HepG2 (cell line): ENCODE measurements around the gene IFNAR1. TPM values are rescaled to one million over a fixed set of nuclear protein-coding genes. Genes with fewer than 3 reads are reported as not detected.

Experiments used
- CCAR2 ChIP-seq: fragments of 200-400 bp; formaldehyde crosslinking; optimal IDR thresholded peaks from 2 replicates; pipeline ENCODE3; 2018; ENCODE audit warnings: low read depth, mild to moderate bottlenecking, low read length, moderate library complexity
- CENPX ChIP-seq: sonication (generic); formaldehyde crosslinking; IDR thresholded peaks from 2 replicates; pipeline ENCODE4 v1.9.0; 2021; ENCODE audit warnings: mild to moderate bottlenecking, missing genetic modification reagents, moderate library complexity
- FOXA1 ChIP-seq, 2 experiments: fragments of 450-650 bp in 1 of 2; sonication (generic) in 1 of 2; formaldehyde crosslinking in 1 of 2; IDR thresholded peaks; 2 replicates each; pipeline versions ENCODE4 v1.4.0 to v1.6.1; 2016 to 2020; ENCODE audit warnings: missing genetic modification reagents in 1 of 2
- HES4 ChIP-seq: sonication (generic); formaldehyde crosslinking; IDR thresholded peaks from 2 replicates; pipeline ENCODE4 v1.9.0; 2021; ENCODE audit warnings: mild to moderate bottlenecking, missing genetic modification reagents, borderline replicate concordance
- KLF9 ChIP-seq: IDR thresholded peaks from 2 replicates; pipeline ENCODE4 v1.6.1; 2016; ENCODE audit warnings: low read depth
- NFKB2 ChIP-seq: sonication (generic); formaldehyde crosslinking; IDR thresholded peaks from 2 replicates; pipeline ENCODE4 v1.4.0; 2020; ENCODE audit warnings: missing genetic modification reagents, borderline replicate concordance
- PRDM4 ChIP-seq: sonication (generic); formaldehyde crosslinking; IDR thresholded peaks from 2 replicates; pipeline ENCODE4 v1.9.0; 2021; ENCODE audit warnings: missing genetic modification reagents, borderline replicate concordance
- RBFOX2 ChIP-seq: fragments of 200-400 bp; formaldehyde crosslinking; IDR thresholded peaks from 2 replicates; pipeline ENCODE4 v1.6.1; 2017; ENCODE audit warnings: low read depth, mild to moderate bottlenecking, low read length
- RELA ChIP-seq: sonication (generic); formaldehyde crosslinking; IDR thresholded peaks from 2 replicates; pipeline ENCODE4 v1.4.0; 2020; ENCODE audit warnings: missing genetic modification reagents
- SAP130 ChIP-seq: IDR thresholded peaks from 2 replicates; pipeline ENCODE4 v1.6.1; 2016; ENCODE audit warnings: low read depth
- THRA ChIP-seq: sonication (generic); formaldehyde crosslinking; IDR thresholded peaks from 2 replicates; pipeline ENCODE4 v1.4.0; 2020; ENCODE audit warnings: missing genetic modification reagents, borderline replicate concordance
- TMF1 ChIP-seq: sonication (generic); formaldehyde crosslinking; IDR thresholded peaks from 2 replicates; pipeline ENCODE4 v1.8.1; 2022; ENCODE audit warnings: low read depth, missing genetic modification reagents
- ZKSCAN1 ChIP-seq: fragments of 150-350 bp; IDR thresholded peaks from 2 replicates; pipeline ENCODE4 v1.6.1; 2014; ENCODE audit warnings: low read length
- ZNF407 ChIP-seq: sonication (generic); formaldehyde crosslinking; IDR thresholded peaks from one replicate; pipeline ENCODE4 v1.5.1; 2020; ENCODE audit warnings: mild to moderate bottlenecking, missing genetic modification reagents; ENCODE audit errors: not compliant biosample characterization
- ZNF652 ChIP-seq: IDR thresholded peaks from 2 replicates; pipeline ENCODE4 v1.6.1; 2016; ENCODE audit warnings: low read depth, borderline replicate concordance
- ZNF7 ChIP-seq: IDR thresholded peaks from 2 replicates; pipeline ENCODE4 v1.6.1; 2016; ENCODE audit warnings: missing biosample characterization, missing genetic modification reagents
- ZSCAN31 ChIP-seq: sonication (generic); formaldehyde crosslinking; IDR thresholded peaks from 2 replicates; pipeline ENCODE4 v1.5.0; 2020; ENCODE audit warnings: low read depth, mild to moderate bottlenecking, missing genetic modification reagents
- ZSCAN9 ChIP-seq: IDR thresholded peaks from 2 replicates; pipeline ENCODE4 v1.6.1; 2016; ENCODE audit warnings: borderline replicate concordance
- polyA plus RNA-seq, 8 experiments: library from polyadenylated mRNA; depleted of rRNA in 3 of 8; stranded (reverse) in 7 of 8; unstranded in 1 of 8; fragments of >200 nt; fragmentation: Illumina TruSeq in 4 of 8; extraction: Trizol in 4 of 8; gene quantifications; 2 replicates each; pipeline versions ENCODE4 v1.2.1 to v1.2.3, GENCODE V29; 2011 to 2016; ENCODE audit warnings: low read depth in 4 of 8, missing spikeins in 1 of 8, mixed read lengths in 1 of 8; ENCODE audit not compliant: insufficient read depth in 1 of 8
- total RNA-seq, 5 experiments: library from RNA; depleted of rRNA; stranded (reverse); fragments of >200 nt; fragmentation: Illumina TruSeq; extraction: Trizol; gene quantifications; 2 replicates each; pipeline ENCODE4 v1.2.3, GENCODE V29; 2016; ENCODE audit warnings: low read depth in 1 of 5

The IFNAR1 gene
- total and polyA plus RNA-seq, 2 of the 13 experiments (the other 11 are each of a cell fraction or from before 2014, with no cell fraction given): 6.7 to 9.3 TPM

GRCh38 chr21:33325222-33326067, 675 bp downstream of the IFNAR1 start (continued):
- no peak for TF ChIP-seq PRDM4 (CRISPR knock-in tag)
- TF ChIP-seq CENPX (CRISPR knock-in tag): no peak
- TF ChIP-seq THRA (CRISPR knock-in tag): no peak
- TF ChIP-seq RELA: no peak
- TF ChIP-seq KLF9: no peak
- no peak for TF ChIP-seq FOXA1 (IDR thresholded peaks at IDR 0.05)
- no peak for TF ChIP-seq FOXA1 (CRISPR knock-in tag; IDR thresholded peaks at IDR 0.05)
- no peak for TF ChIP-seq ZNF407 (CRISPR knock-in tag)
- TF ChIP-seq HES4 (CRISPR knock-in tag): no peak
- TF ChIP-seq ZSCAN9 (CRISPR knock-in tag): no peak; the same call in 1 of the 2 replicates
- no peak for TF ChIP-seq ZNF652
- no peak for TF ChIP-seq ZKSCAN1
- 0 out of 2 replicates have a peak, but pooled peaks have one; percentile 10 for TF ChIP-seq NFKB2
- peak; percentile 36 for TF ChIP-seq SAP130 (CRISPR knock-in tag)
- no peak for TF ChIP-seq TMF1 (CRISPR knock-in tag)
- no peak for TF ChIP-seq CCAR2
- no peak for TF ChIP-seq RBFOX2
- 0 out of 2 replicates have a peak, but pooled peaks have one; percentile 3 for TF ChIP-seq ZSCAN31 (CRISPR knock-in tag)
- TF ChIP-seq ZNF7 (CRISPR knock-in tag): no peak
